Upper lobe of left lung (tissue), 6 donors: Measurements from ENCODE around the gene SERPINA5. TPM values are rescaled to one million over a fixed set of nuclear protein-coding genes. Genes with fewer than 3 reads are reported as not detected.
A peak's percentile ranks its signal among the peaks of the same experiment; 100 is the strongest.

ENCODE experiments used
- ATAC-seq, 2 donors: fragments of 200-7000 bp; cut with Tn5 transposase; one replicate each; pipeline ENCODE4 v1.9.1; 2022; ENCODE audit warnings: mild to moderate bottlenecking in 2 of 2, moderate library complexity in 2 of 2; ENCODE audit not compliant: low FRiP score in 2 of 2
- DNase-seq, 2 donors: peaks; one replicate each; pipeline ENCODE4 v3.0.0-alpha.2; 2019 to 2020
- H3K27ac ChIP-seq, 4 donors: fragments of 200-600 bp; sonication (generic); one replicate each; pipeline ENCODE4 v1.5.1; 2016 to 2019
- H3K27me3 ChIP-seq, 4 donors: fragments of 200-600 bp; sonication (generic); one replicate each; pipeline ENCODE4 v1.5.1; 2017 to 2019
- H3K36me3 ChIP-seq, 4 donors: fragments of 200-600 bp; sonication (generic); one replicate each; pipeline ENCODE4 v1.5.1; 2016 to 2019
- H3K4me1 ChIP-seq, 4 donors: fragments of 200-600 bp; sonication (generic); one replicate each; pipeline ENCODE4 v1.5.1; 2018 to 2019
- H3K4me3 ChIP-seq, 4 donors: fragments of 200-600 bp; sonication (generic); one replicate each; pipeline ENCODE4 v1.5.1; 2017 to 2019; ENCODE audit warnings: mild to moderate bottlenecking in 2 of 4, moderate library complexity in 1 of 4
- H3K9me3 ChIP-seq, 4 donors: fragments of 200-600 bp; sonication (generic); one replicate each; pipeline ENCODE4 v1.5.1; 2018 to 2019
- CTCF ChIP-seq, 6 experiments: fragments of 450-650 bp in 4 of 6; fragments of 200-600 bp in 2 of 6; sonication (generic) in 2 of 6; IDR thresholded peaks; one replicate each; pipeline ENCODE4 v1.5.1; 2016 to 2019; ENCODE audit warnings: antibody characterized with exemption in 6 of 6
- EP300 ChIP-seq, 4 donors: sonication (generic); formaldehyde crosslinking; IDR thresholded peaks; one replicate each; pipeline ENCODE4 v1.5.1; 2017; ENCODE audit warnings: antibody characterized with exemption in 4 of 4, control low read depth in 2 of 4
- POLR2A ChIP-seq, 4 donors: fragments of 450-650 bp; IDR thresholded peaks; one replicate each; pipeline ENCODE4 v1.5.1; 2016 to 2017; ENCODE audit warnings: antibody characterized with exemption in 4 of 4, mild to moderate bottlenecking in 2 of 4
- POLR2AphosphoS5 ChIP-seq, 2 donors: sonication (generic); formaldehyde crosslinking; IDR thresholded peaks; one replicate each; pipeline ENCODE4 v1.5.1; 2017; ENCODE audit warnings: antibody characterized with exemption in 2 of 2
- WGBS, 2 donors: methylation state at CpG; one replicate each; pipeline ENCODE4 v1.1.5; 2017 to 2018; 5-methylcytosine and 5-hydroxymethylcytosine counted together
- total RNA-seq, 6 donors: library from RNA; depleted of rRNA in 4 of 6; stranded (reverse); fragments of >200 nt in 4 of 6; gene quantifications; one replicate each; pipeline versions ENCODE4 v1.1.0 to v1.2.1, GENCODE V29; 2016 to 2021
- donor health status: DM: no; HTN: no; CAD: no; lungs with moderate emphysema.
- donor health status: DM: no; HTN: yes; CAD: no; lungs with severe emphysema.

The SERPINA5 gene
- total RNA-seq, 6 donors from 2014 or later, result 1.2 to 2.5 (median 1.5) TPM; not detected in 3

- no peaks in the 10 kb centered on the region for H3K4me1 ChIP-seq
- DNase-seq (no peak), ATAC-seq (no peak)
- no peaks in the 10 kb centered on the region for H3K27me3 ChIP-seq
- H3K36me3 ChIP-seq, result no peaks in the 10 kb centered on the region
- WGBS, 2 donors, result 71 to 79% methylated on average over 3 to 9 of the region's 9 CpGs
- peaks cover 0 to 4% (median 0%) of the 10 kb centered on the region in 4 donors for H3K9me3 ChIP-seq
- no peak for TF ChIP-seq EP300 (IDR thresholded peaks at IDR 0.05)
- no peak for TF ChIP-seq CTCF (IDR thresholded peaks at IDR 0.05)
- TF ChIP-seq POLR2A (IDR thresholded peaks at IDR 0.05), result no peak
- no peak for TF ChIP-seq POLR2AphosphoS5 (IDR thresholded peaks at IDR 0.05)
- H3K4me3 ChIP-seq, result no peak overlapping the region
- H3K27ac ChIP-seq, result no peak overlapping the region
Measured at GRCh38 chr14:94542811-94543440, 38.3 kb upstream of the SERPINA5 start.

GRCh38 chr14:94543449-94544124 is 37.6 kb upstream of the SERPINA5 start:
- Histone ChIP-seq H3K4me3 (no peak overlapping the region), H3K27ac (no peak overlapping the region), H3K36me3 (no peaks in the 10 kb centered on the region), H3K4me1 (no peaks in the 10 kb centered on the region), H3K9me3 (peaks cover 0 to 4% (median 0%) of the 10 kb centered on the region in 4 donors), H3K27me3 (no peaks in the 10 kb centered on the region)
- ATAC-seq (no peak), DNase-seq (no peak)
- 71 to 75% methylated on average over 12 to 15 of the region's 15 CpGs for WGBS, 2 donors
- TF ChIP-seq EP300 (IDR thresholded peaks at IDR 0.05) (no peak), CTCF (IDR thresholded peaks at IDR 0.05) (no peak), POLR2A (IDR thresholded peaks at IDR 0.05) (no peak), POLR2AphosphoS5 (IDR thresholded peaks at IDR 0.05) (no peak)

- no peak overlapping the region for H3K27ac ChIP-seq
- H3K36me3 ChIP-seq, result no peaks in the 10 kb centered on the region
- TF ChIP-seq POLR2A (IDR thresholded peaks at IDR 0.05) (no peak), CTCF (IDR thresholded peaks at IDR 0.05) (no peak), POLR2AphosphoS5 (IDR thresholded peaks at IDR 0.05) (no peak), EP300 (IDR thresholded peaks at IDR 0.05) (no peak)
- H3K27me3 ChIP-seq, result no peaks in the 10 kb centered on the region
- no peak for DNase-seq
- peaks cover 0 to 4% (median 0%) of the 10 kb centered on the region in 4 donors for H3K9me3 ChIP-seq
- no peak overlapping the region for H3K4me3 ChIP-seq
- 48 to 63% methylated on average over 7 of the region's 7 CpGs for WGBS, 2 donors
- no peak for ATAC-seq
- H3K4me1 ChIP-seq, result no peaks in the 10 kb centered on the region
Measured at GRCh38 chr14:94544726-94545125, 36.5 kb upstream of the SERPINA5 start.

- WGBS, 2 donors, result 56 to 69% methylated on average over 13 to 15 of the region's 15 CpGs
- no peak for ATAC-seq
Measured at GRCh38 chr14:94545131-94545841, 35.9 kb upstream of the SERPINA5 start.

More at GRCh38 chr14:94545131-94545841, 35.9 kb upstream of the SERPINA5 start:
- no peak overlapping the region for H3K27ac ChIP-seq
- no peaks in the 10 kb centered on the region for H3K27me3 ChIP-seq
- H3K4me1 ChIP-seq, result no peaks in the 10 kb centered on the region
- no peaks in the 10 kb centered on the region for H3K36me3 ChIP-seq
- H3K4me3 ChIP-seq, result no peak overlapping the region
- TF ChIP-seq POLR2AphosphoS5 (IDR thresholded peaks at IDR 0.05) (no peak), CTCF (IDR thresholded peaks at IDR 0.05) (no peak), POLR2A (IDR thresholded peaks at IDR 0.05) (no peak)
- peak in 1 of 2 donors; percentile 11 for DNase-seq
- peaks cover 0 to 4% (median 0%) of the 10 kb centered on the region in 4 donors for H3K9me3 ChIP-seq
